Prostate gland (tissue), 2 donors: ENCODE results near the gene DUS1L.

Source experiments
- CTCF ChIP-seq, 4 experiments: fragments of 200-600 bp in 2 of 4; fragments of 450-650 bp in 2 of 4; sonication (generic) in 2 of 4; IDR thresholded peaks; 1 replicate in 3 of 4; 2 replicates in 1 of 4; pipeline ENCODE4 v1.5.1; 2016 to 2019; ENCODE audit warnings: antibody characterized with exemption in 4 of 4, mild to moderate bottlenecking in 2 of 4, moderate library complexity in 2 of 4
- POLR2A ChIP-seq: fragments of 450-650 bp; IDR thresholded peaks from one replicate; pipeline ENCODE4 v1.6.1; 2016; ENCODE audit warnings: antibody characterized with exemption, mild to moderate bottlenecking
- POLR2AphosphoS5 ChIP-seq: sonication (generic); formaldehyde crosslinking; IDR thresholded peaks from one replicate; pipeline ENCODE4 v1.6.1; 2017; ENCODE audit warnings: antibody characterized with exemption

DNA sequence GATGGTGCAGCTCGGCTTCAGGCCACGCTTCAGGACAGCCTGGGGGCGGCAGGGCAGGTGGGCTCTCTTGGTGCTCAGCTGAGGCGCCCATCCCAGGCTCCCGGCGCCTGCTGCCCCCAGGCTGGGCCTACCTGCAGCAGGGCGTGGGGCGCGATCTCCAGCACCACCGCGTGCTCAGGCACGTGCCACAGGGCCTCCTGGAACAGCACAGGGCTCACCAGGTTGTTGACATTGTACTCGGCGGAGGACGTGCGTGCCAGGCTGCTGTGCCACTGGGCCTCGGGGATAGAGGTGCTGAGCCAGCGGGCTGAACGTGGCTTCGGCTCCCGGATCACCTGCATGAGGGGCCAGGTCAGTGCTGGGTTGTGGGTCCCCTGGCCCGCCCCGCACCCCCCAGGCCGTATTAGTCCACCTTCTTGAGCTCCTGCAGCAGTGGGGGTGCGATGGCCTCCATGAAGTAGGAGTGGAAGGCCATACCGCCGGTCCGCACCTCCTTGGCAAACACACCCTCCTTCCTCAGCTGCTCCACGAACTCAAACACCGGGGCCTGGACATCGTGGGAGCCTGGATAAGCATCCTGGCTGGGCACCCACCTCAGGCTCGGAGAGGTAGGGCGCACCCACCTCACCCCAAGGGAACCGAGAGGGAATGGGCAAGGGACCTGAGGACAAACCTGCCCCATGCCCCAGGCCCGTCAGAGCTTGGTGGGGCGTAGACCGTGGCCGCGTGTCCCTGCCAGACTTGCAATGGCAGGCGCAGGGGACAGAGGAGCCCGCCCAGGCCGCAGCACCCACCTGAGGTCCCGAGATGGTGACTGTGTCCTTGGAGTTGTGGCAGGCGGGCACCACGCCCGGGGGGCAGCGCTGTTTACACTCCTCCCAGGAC, 23.5 kb upstream of the DUS1L start:
- TF ChIP-seq POLR2AphosphoS5 (no peak), CTCF (IDR thresholded peaks at IDR 0.05) (no peak), POLR2A (no peak)
